ENCODE results near the gene AMOTL1.

DNA sequence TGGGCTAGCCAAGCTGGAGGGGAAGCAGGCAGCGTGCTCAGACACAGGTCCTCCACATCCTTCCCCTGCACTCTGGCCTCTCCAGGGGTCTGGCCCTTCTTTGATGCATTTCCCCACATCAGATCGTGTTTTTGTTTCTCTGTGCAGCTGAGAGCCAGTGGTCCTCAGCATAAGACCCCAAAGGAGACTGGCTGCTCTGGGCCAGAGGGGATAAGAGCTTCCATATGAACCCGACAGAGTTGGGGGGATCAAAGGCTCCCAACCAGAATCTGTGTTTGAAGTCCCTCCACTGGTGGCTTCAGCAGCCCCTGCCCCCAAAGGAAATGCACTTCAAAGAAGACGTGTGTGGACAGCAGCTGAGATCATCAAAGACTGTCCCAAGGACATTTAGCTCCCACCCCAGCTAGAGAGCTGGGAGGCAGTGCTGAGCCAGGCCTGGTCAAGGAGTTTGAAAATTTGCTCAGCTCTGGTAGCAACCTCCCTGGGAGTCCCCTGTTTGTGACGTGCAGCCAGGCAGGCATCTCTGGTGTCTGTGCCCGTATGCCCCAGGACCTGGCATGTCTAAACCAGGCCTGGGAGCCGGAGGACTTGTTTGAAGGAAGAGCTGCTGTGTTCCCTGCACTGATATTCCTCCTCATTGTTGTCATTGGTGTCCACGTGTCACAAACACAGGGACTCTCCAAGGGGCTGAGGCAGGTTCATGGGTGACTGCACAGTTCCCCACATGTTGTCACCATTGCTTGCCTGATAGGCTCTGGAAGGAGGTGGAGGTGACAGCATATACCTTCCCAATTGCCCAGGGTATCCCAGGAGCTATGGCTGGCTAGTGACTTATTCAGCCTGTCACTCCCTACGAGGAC lies 99.0 kb downstream of the AMOTL1 start:
- TF ChIP-seq POLR2A (IDR thresholded peaks at IDR 0.05): no peak
- TF ChIP-seq, protein P1, sequence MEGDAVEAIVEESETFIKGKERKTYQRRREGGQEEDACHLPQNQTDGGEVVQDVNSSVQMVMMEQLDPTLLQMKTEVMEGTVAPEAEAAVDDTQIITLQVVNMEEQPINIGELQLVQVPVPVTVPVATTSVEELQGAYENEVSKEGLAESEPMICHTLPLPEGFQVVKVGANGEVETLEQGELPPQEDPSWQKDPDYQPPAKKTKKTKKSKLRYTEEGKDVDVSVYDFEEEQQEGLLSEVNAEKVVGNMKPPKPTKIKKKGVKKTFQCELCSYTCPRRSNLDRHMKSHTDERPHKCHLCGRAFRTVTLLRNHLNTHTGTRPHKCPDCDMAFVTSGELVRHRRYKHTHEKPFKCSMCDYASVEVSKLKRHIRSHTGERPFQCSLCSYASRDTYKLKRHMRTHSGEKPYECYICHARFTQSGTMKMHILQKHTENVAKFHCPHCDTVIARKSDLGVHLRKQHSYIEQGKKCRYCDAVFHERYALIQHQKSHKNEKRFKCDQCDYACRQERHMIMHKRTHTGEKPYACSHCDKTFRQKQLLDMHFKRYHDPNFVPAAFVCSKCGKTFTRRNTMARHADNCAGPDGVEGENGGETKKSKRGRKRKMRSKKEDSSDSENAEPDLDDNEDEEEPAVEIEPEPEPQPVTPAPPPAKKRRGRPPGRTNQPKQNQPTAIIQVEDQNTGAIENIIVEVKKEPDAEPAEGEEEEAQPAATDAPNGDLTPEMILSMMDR (IDR thresholded peaks at IDR 0.05): no peak

All from esophagus squamous epithelium (tissue), 4 donors.